K562 (cell line): ENCODE measurements around the gene CFAP20DC. TPM values are rescaled to one million over a fixed set of nuclear protein-coding genes. Genes with fewer than 3 reads are reported as not detected.

ENCODE experiments used
- ATAC-seq: fragments of 200-7000 bp; cut with Tn5 transposase; 3 replicates; pipeline ENCODE4 v1.9.1; 2020; ENCODE audit warnings: moderate library complexity
- BruUV-seq: library from RNA; stranded (reverse); fragments of 400-500 nt; replicated peaks from 2 replicates; lab custom pipeline; 2021; lab: Mats Ljungman, UMichigan
- CTCF ChIA-PET: fragments of 300-600 bp; formaldehyde crosslinking; extraction: SDS; loops from one replicate; lab custom pipeline; 2021; ENCODE audit warnings: low intra/inter-chr PET ratio; lab: Yijun Ruan, JAX
- POLR2A ChIA-PET: fragments of 300-600, 350-650 bp; sonication (Branson Sonifier 250); formaldehyde crosslinking; extraction: SDS; loops from one replicate; lab custom pipeline; 2021; ENCODE audit warnings: antibody characterized with exemption, inconsistent platforms; lab: Yijun Ruan, JAX
- DNase-seq, 4 experiments: peaks; one replicate each; pipeline versions ENCODE4 v3.0.0 to v3.0.0-alpha.2; 2011 to 2018; ENCODE audit warnings: low spot score in 3 of 4, mixed read lengths in 3 of 4; ENCODE audit errors: extremely low read depth in 1 of 4
- FAIRE-seq: peaks from 2 replicates; lab custom pipeline; 2011; peaks lifted over from hg19 to GRCh38; lab: Jason Lieb, UNC
- H2AFZ ChIP-seq: 2 replicates; pipeline ENCODE4 v1.6.0; 2011; ENCODE audit warnings: low read depth, low read length, control low read depth, inconsistent platforms
- H3K27ac ChIP-seq: fragments of 200-600 bp; 3 replicates; pipeline ENCODE4 v1.8.0; 2011; ENCODE audit warnings: low read depth, mild to moderate bottlenecking, control low read depth, inconsistent platforms, low read length, moderate library complexity, mixed read lengths; ENCODE audit errors: extremely low read depth
- H3K27me3 ChIP-seq, 2 experiments: fragments of 300-600 bp in 1 of 2; 2 replicates in 1 of 2; 3 replicates in 1 of 2; pipeline versions ENCODE4 v1.6.0 to v1.8.0; 2011; ENCODE audit warnings: inconsistent platforms in 2 of 2, low read length in 2 of 2, mild to moderate bottlenecking in 1 of 2, mixed read lengths in 1 of 2, moderate library complexity in 1 of 2; ENCODE audit not compliant: control insufficient read depth in 2 of 2, insufficient read depth in 2 of 2
- H3K36me3 ChIP-seq: fragments of 300-600 bp; 3 replicates; pipeline ENCODE4 v1.8.0; 2011; ENCODE audit warnings: mild to moderate bottlenecking, low read length, inconsistent platforms; ENCODE audit not compliant: control insufficient read depth, insufficient read depth
- H3K4me1 ChIP-seq, 2 experiments: fragments of 200-600 bp in 1 of 2; replicated peaks in 1 of 2; 2 replicates in 1 of 2; 3 replicates in 1 of 2; pipeline versions ENCODE4 v1.5.1 to v1.8.0; 2011; ENCODE audit warnings: inconsistent platforms in 2 of 2, low read length in 2 of 2, mild to moderate bottlenecking in 1 of 2, mixed read lengths in 1 of 2, moderate library complexity in 1 of 2; ENCODE audit not compliant: control insufficient read depth in 2 of 2, insufficient read depth in 2 of 2
- H3K4me2 ChIP-seq: 2 replicates; pipeline ENCODE4 v1.6.1; 2011; ENCODE audit warnings: low read length, control low read depth, inconsistent platforms, mixed read lengths; ENCODE audit not compliant: insufficient read depth
- H3K4me3 ChIP-seq: fragments of 200-600 bp; sonication (generic), shearing (Covaris generic); 2 replicates; pipeline ENCODE4 v1.5.1; 2016; ENCODE audit warnings: control low read depth, inconsistent platforms
- H3K79me2 ChIP-seq: fragments of 200-600 bp; 3 replicates; pipeline ENCODE4 v1.8.0; 2011; ENCODE audit warnings: low read length, inconsistent platforms; ENCODE audit not compliant: control insufficient read depth, insufficient read depth
- H3K9ac ChIP-seq, 2 experiments: 2 replicates each; pipeline versions ENCODE4 v1.6.0 to v1.6.1; 2011; ENCODE audit warnings: low read depth in 2 of 2, low read length in 2 of 2, control low read depth in 1 of 2, inconsistent platforms in 1 of 2, mild to moderate bottlenecking in 1 of 2, mixed read lengths in 1 of 2; ENCODE audit not compliant: insufficient read depth in 1 of 2
- H3K9me1 ChIP-seq: one replicate; pipeline ENCODE4 v1.6.0; 2011; ENCODE audit warnings: inconsistent platforms, mild to moderate bottlenecking, low read length, moderate library complexity; ENCODE audit not compliant: control insufficient read depth, insufficient read depth
- H3K9me3 ChIP-seq: replicated peaks from 2 replicates; pipeline ENCODE4 v1.5.1; 2011; ENCODE audit warnings: low read depth, low read length, inconsistent platforms; ENCODE audit not compliant: control insufficient read depth, insufficient read depth
- H4K20me1 ChIP-seq: replicated peaks from 2 replicates; pipeline ENCODE4 v1.6.1; 2011; ENCODE audit warnings: low read length, inconsistent platforms, mixed read lengths; ENCODE audit not compliant: control insufficient read depth, insufficient read depth
- EP300 ChIP-seq: IDR thresholded peaks from 2 replicates; pipeline ENCODE4 v1.6.1; 2012; ENCODE audit warnings: low read length, improper control_type of control experiment
- FOXM1 ChIP-seq, 2 experiments: fragments of 450-650 bp in 1 of 2; sonication (generic) in 1 of 2; formaldehyde crosslinking in 1 of 2; IDR thresholded peaks; 2 replicates each; pipeline versions ENCODE4 v1.6.1 to v1.9.0; 2017 to 2022; ENCODE audit warnings: low read depth in 2 of 2, mild to moderate bottlenecking in 2 of 2, missing genetic modification reagents in 1 of 2, moderate library complexity in 1 of 2
- FOXP1 ChIP-seq: sonication (generic); formaldehyde crosslinking; IDR thresholded peaks from 2 replicates; pipeline ENCODE4 v1.8.0; 2022; ENCODE audit warnings: mild to moderate bottlenecking, missing genetic modification reagents
- HCFC1 ChIP-seq: IDR thresholded peaks from 2 replicates; pipeline ENCODE4 v1.6.1; 2012; ENCODE audit warnings: low read depth, low read length, improper control_type of control experiment
- HNRNPH1 ChIP-seq: fragments of 200-400 bp; formaldehyde crosslinking; optimal IDR thresholded peaks from 2 replicates; pipeline ENCODE3; 2017; ENCODE audit warnings: low read depth, mild to moderate bottlenecking, low read length, moderate library complexity
- MAZ ChIP-seq, 2 experiments: fragments of 450-650 bp in 1 of 2; sonication (generic) in 1 of 2; formaldehyde crosslinking; IDR thresholded peaks in 1 of 2; conservative IDR thresholded peaks in 1 of 2; 2 replicates each; pipeline versions ENCODE4 v1.4.0 to v1.5.0; 2020; ENCODE audit warnings: mild to moderate bottlenecking in 1 of 2, missing genetic modification reagents in 1 of 2
- RAD21 ChIP-seq, 2 experiments: fragments of 250-450 bp in 1 of 2; fragments of 450-650 bp in 1 of 2; sonication (Bioruptor Pico) in 1 of 2; formaldehyde crosslinking in 1 of 2; IDR thresholded peaks in 1 of 2; conservative IDR thresholded peaks in 1 of 2; 2 replicates each; pipeline versions ENCODE4 v1.4.0 to v1.8.0; 2020 to 2022; ENCODE audit warnings: mild to moderate bottlenecking in 2 of 2, moderate library complexity in 1 of 2
- RBFOX2 ChIP-seq: fragments of 200-400 bp; formaldehyde crosslinking; IDR thresholded peaks from 2 replicates; pipeline ENCODE4 v1.6.1; 2017; ENCODE audit warnings: low read depth, mild to moderate bottlenecking, low read length, moderate library complexity
- RBM25 ChIP-seq: fragments of 200-400 bp; formaldehyde crosslinking; IDR thresholded peaks from 2 replicates; pipeline ENCODE4 v1.6.1; 2018; ENCODE audit warnings: low read length, low read depth, moderate library complexity; ENCODE audit not compliant: severe bottlenecking
- SRSF9 ChIP-seq: fragments of 200-400 bp; formaldehyde crosslinking; IDR thresholded peaks from 2 replicates; pipeline ENCODE4 v1.6.1; 2017; ENCODE audit warnings: low read depth, low read length, borderline replicate concordance
- TOE1 ChIP-seq, 2 experiments: fragments of 450-650 bp in 1 of 2; sonication (generic) in 1 of 2; formaldehyde crosslinking in 1 of 2; IDR thresholded peaks; 2 replicates each; pipeline versions ENCODE4 v1.7.1 to v1.8.0; 2016 to 2022; ENCODE audit warnings: borderline replicate concordance in 2 of 2, mild to moderate bottlenecking in 2 of 2, antibody characterized with exemption in 1 of 2, inconsistent platforms in 1 of 2, low read depth in 1 of 2, missing genetic modification reagents in 1 of 2, moderate library complexity in 1 of 2
- XRCC5 ChIP-seq: fragments of 200-400 bp; formaldehyde crosslinking; IDR thresholded peaks from 2 replicates; pipeline ENCODE4 v1.6.1; 2017; ENCODE audit warnings: low read depth, mild to moderate bottlenecking, low read length
- ZNF146 ChIP-seq: IDR thresholded peaks from one replicate; pipeline ENCODE4 v1.6.1; 2018; ENCODE audit warnings: missing compliant biosample characterization; ENCODE audit not compliant: unreplicated experiment
- ZNF354B ChIP-seq: fragments of 250-450 bp; sonication (Bioruptor Pico); IDR thresholded peaks from 2 replicates; pipeline ENCODE4 v1.4.0; 2020
- ZNF449 ChIP-seq: fragments of 250-450 bp; sonication (Bioruptor Pico); IDR thresholded peaks from 2 replicates; pipeline ENCODE4 v1.8.0; 2022; ENCODE audit warnings: moderate library complexity, mild to moderate bottlenecking, inconsistent platforms
- ZNF57 ChIP-seq: fragments of 450-650 bp; formaldehyde crosslinking; IDR thresholded peaks from 2 replicates; pipeline ENCODE4 v1.4.0; 2020; ENCODE audit warnings: mild to moderate bottlenecking, moderate library complexity
- ZNF780A ChIP-seq: fragments of 250-450 bp; sonication (Bioruptor Pico); IDR thresholded peaks from 2 replicates; pipeline ENCODE4 v1.5.0; 2021; ENCODE audit warnings: mild to moderate bottlenecking
- WGBS: fragments of 100-300 bp; shearing (Covaris generic); methylation state at CpG from one replicate; pipeline ENCODE4 v1.1.6; 2016; ENCODE audit warnings: low coverage, mixed read lengths; ENCODE audit not compliant: insufficient coverage; ENCODE audit errors: missing lambda C conversion rate; 5-methylcytosine and 5-hydroxymethylcytosine counted together
- in situ Hi-C: fragments of 300-500 bp; cut with MboI; formaldehyde crosslinking; loops from 4 replicates; pipeline ENCODE4 v1.15.0; 2018; ENCODE audit warnings: inconsistent platforms, mixed read lengths
- intact Hi-C: fragments of 100-400 bp; cut with micrococcal nuclease; formaldehyde crosslinking; loops from 2 replicates; pipeline ENCODE4 v1.14.2; 2022
- polyA plus RNA-seq, 8 experiments: library from polyadenylated mRNA; depleted of rRNA in 4 of 8; stranded (reverse) in 5 of 8; unstranded in 3 of 8; fragments of >200 nt; fragmentation: Nextera tagmentation in 2 of 8; fragmentation: Illumina TruSeq in 1 of 8; extraction: Ambion mirVana in 2 of 8; extraction: Trizol in 1 of 8; gene quantifications; 2 replicates each; pipeline versions ENCODE4 v1.2.1 to v1.2.3, GENCODE V29; 2011 to 2014; ENCODE audit warnings: inconsistent platforms in 1 of 8, missing spikeins in 1 of 8
- total RNA-seq, 7 experiments: library from RNA; depleted of rRNA in 6 of 7; stranded (reverse); fragments of >200 nt in 6 of 7; fragmentation: Illumina TruSeq in 2 of 7; extraction: Trizol in 2 of 7; gene quantifications; 2 replicates each; pipeline versions ENCODE4 v1.2.1 to v1.2.3, GENCODE V29; 2011 to 2021; ENCODE audit warnings: low replicate concordance in 1 of 7
- TF ChIP-seq, protein P1 (sequence below), 2 experiments: fragments of 450-650 bp in 1 of 2; sonication (generic) in 1 of 2; formaldehyde crosslinking in 1 of 2; IDR thresholded peaks in 1 of 2; conservative IDR thresholded peaks in 1 of 2; 2 replicates each; pipeline versions ENCODE4 v1.6.1 to v1.8.1; 2016 to 2023; ENCODE audit warnings: mild to moderate bottlenecking in 2 of 2, moderate library complexity in 2 of 2, inconsistent platforms in 1 of 2, missing genetic modification reagents in 1 of 2
- TF ChIP-seq, protein P2 (sequence below): fragments of 450-650 bp; formaldehyde crosslinking; IDR thresholded peaks from 2 replicates; pipeline ENCODE4 v1.4.0; 2022; ENCODE audit warnings: missing genetic modification characterization

Gene CFAP20DC
- total and polyA plus RNA-seq, 9 of the 15 experiments (the other 6 are each of a cell fraction or from before 2014, with no cell fraction given), result 1.6 to 5.9 (median 4.6) TPM

- Histone ChIP-seq H3K9me3 (no peaks in the 10 kb centered on the region), H3K36me3 (no peaks in the 10 kb centered on the region), H3K4me1 (no peaks in the 10 kb centered on the region), H3K79me2 (no peaks in the 10 kb centered on the region), H3K27ac (no peak overlapping the region), H3K4me3 (no peak overlapping the region), H2AFZ (no peak overlapping the region), H3K9me1 (no peaks in the 10 kb centered on the region), H3K27me3 (no peaks in the 10 kb centered on the region)
- WGBS, result 40% methylated on average over 1 of the region's 2 CpGs
- DNase-seq (no peak), ATAC-seq (no peak)
- POLR2A ChIA-PET, result no interaction called here
- in situ Hi-C loops, result no loop called here
- BruUV-seq, result no TSS peak
- TF ChIP-seq HCFC1 (no peak), XRCC5 (no peak), TOE1 (IDR thresholded peaks at IDR 0.05; ENCODE audit: borderline replicate concordance) (no peak), TOE1 (CRISPR knock-in tag; IDR thresholded peaks at IDR 0.05; ENCODE audit: borderline replicate concordance, low read depth) (no peak), MAZ (CRISPR knock-in tag; conservative IDR thresholded peaks at IDR 0.05 in 1 of 2, IDR thresholded peaks at IDR 0.05 in 1 of 2) (no peak), RBM25 (no peak), ZNF146 (CRISPR knock-in tag) (no peak), SRSF9 (no peak), EP300 (no peak), ZNF780A (CRISPR knock-in tag) (no peak), RBFOX2 (no peak), FOXM1 (IDR thresholded peaks at IDR 0.05; ENCODE audit: low read depth) (no peak), FOXM1 (CRISPR knock-in tag; IDR thresholded peaks at IDR 0.05; ENCODE audit: low read depth) (no peak), HNRNPH1 (no peak), FOXP1 (CRISPR knock-in tag) (no peak), ZNF449 (CRISPR knock-in tag) (no peak), ZNF57 (CRISPR knock-in tag) (no peak), RAD21 (CRISPR knock-in tag; conservative IDR thresholded peaks at IDR 0.05 in 1 of 2, IDR thresholded peaks at IDR 0.05 in 1 of 2) (no peak), ZNF354B (CRISPR knock-in tag) (no peak)
- TF ChIP-seq, protein P1, sequence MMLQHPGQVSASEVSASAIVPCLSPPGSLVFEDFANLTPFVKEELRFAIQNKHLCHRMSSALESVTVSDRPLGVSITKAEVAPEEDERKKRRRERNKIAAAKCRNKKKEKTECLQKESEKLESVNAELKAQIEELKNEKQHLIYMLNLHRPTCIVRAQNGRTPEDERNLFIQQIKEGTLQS (IDR thresholded peaks at IDR 0.05), result no peak
- TF ChIP-seq, protein P1 (CRISPR knock-in tag; conservative IDR thresholded peaks at IDR 0.05), result no peak
- TF ChIP-seq, protein P2, sequence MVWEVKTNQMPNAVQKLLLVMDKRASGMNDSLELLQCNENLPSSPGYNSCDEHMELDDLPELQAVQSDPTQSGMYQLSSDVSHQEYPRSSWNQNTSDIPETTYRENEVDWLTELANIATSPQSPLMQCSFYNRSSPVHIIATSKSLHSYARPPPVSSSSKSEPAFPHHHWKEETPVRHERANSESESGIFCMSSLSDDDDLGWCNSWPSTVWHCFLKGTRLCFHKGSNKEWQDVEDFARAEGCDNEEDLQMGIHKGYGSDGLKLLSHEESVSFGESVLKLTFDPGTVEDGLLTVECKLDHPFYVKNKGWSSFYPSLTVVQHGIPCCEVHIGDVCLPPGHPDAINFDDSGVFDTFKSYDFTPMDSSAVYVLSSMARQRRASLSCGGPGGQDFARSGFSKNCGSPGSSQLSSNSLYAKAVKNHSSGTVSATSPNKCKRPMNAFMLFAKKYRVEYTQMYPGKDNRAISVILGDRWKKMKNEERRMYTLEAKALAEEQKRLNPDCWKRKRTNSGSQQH, result no peak
- TF ChIP-seq, all 486 proteins: peak for 0
- intact Hi-C loops, result no loop called here
- CTCF ChIA-PET, result no interaction called here
- FAIRE-seq, result no peak
- Histone ChIP-seq H3K4me2 (no peak overlapping the region), H3K9ac (no peak overlapping the region), H4K20me1 (no peaks in the 10 kb centered on the region)
These were observed 94.5 kb downstream of the CFAP20DC start for GRCh38 chr3:58955308-58955707.
